HG03439 (cell line): ENCODE data around the gene CYBRD1.
A peak's percentile ranks its signal among the peaks of the same experiment; 100 is the strongest.

Experiments
- ATAC-seq: cut with Tn5 transposase; IDR thresholded peaks from one replicate; pipeline ENCODE4 v1.9.1; 2021; ENCODE audit warnings: mild to moderate bottlenecking, moderate library complexity; ENCODE audit not compliant: unreplicated experiment

Gene CYBRD1

GRCh38 chr2:171598713-171599319, 76.5 kb downstream of the CYBRD1 start:
- ATAC-seq = peak; percentile 96

GRCh38 chr2:171600126-171600525, 77.9 kb downstream of the CYBRD1 start:
- ATAC-seq = no peak

GRCh38 chr2:171602352-171602751, 80.1 kb downstream of the CYBRD1 start:
- ATAC-seq = no peak
